K562 (cell line): ENCODE results near the gene SH3RF1. TPM values are rescaled to one million over a fixed set of nuclear protein-coding genes. Genes with fewer than 3 reads are reported as not detected.

ENCODE experiments used
- ATAC-seq: fragments of 200-7000 bp; cut with Tn5 transposase; 3 replicates; pipeline ENCODE4 v1.9.1; 2020; ENCODE audit warnings: moderate library complexity
- BruUV-seq: library from RNA; stranded (reverse); fragments of 400-500 nt; replicated peaks from 2 replicates; lab custom pipeline; 2021; lab: Mats Ljungman, UMichigan
- CTCF ChIA-PET: fragments of 300-600 bp; formaldehyde crosslinking; extraction: SDS; loops from one replicate; lab custom pipeline; 2021; ENCODE audit warnings: low intra/inter-chr PET ratio; lab: Yijun Ruan, JAX
- POLR2A ChIA-PET: fragments of 300-600, 350-650 bp; sonication (Branson Sonifier 250); formaldehyde crosslinking; extraction: SDS; loops from one replicate; lab custom pipeline; 2021; ENCODE audit warnings: antibody characterized with exemption, inconsistent platforms; lab: Yijun Ruan, JAX
- DNase-seq, 4 experiments: peaks; one replicate each; pipeline versions ENCODE4 v3.0.0 to v3.0.0-alpha.2; 2011 to 2018; ENCODE audit warnings: low spot score in 3 of 4, mixed read lengths in 3 of 4; ENCODE audit errors: extremely low read depth in 1 of 4
- FAIRE-seq: peaks from 2 replicates; lab custom pipeline; 2011; peaks lifted over from hg19 to GRCh38; lab: Jason Lieb, UNC
- H2AFZ ChIP-seq: 2 replicates; pipeline ENCODE4 v1.6.0; 2011; ENCODE audit warnings: low read depth, low read length, control low read depth, inconsistent platforms
- H3K27ac ChIP-seq: fragments of 200-600 bp; 3 replicates; pipeline ENCODE4 v1.8.0; 2011; ENCODE audit warnings: low read depth, mild to moderate bottlenecking, control low read depth, inconsistent platforms, low read length, moderate library complexity, mixed read lengths; ENCODE audit errors: extremely low read depth
- H3K27me3 ChIP-seq, 2 experiments: fragments of 300-600 bp in 1 of 2; 2 replicates in 1 of 2; 3 replicates in 1 of 2; pipeline versions ENCODE4 v1.6.0 to v1.8.0; 2011; ENCODE audit warnings: inconsistent platforms in 2 of 2, low read length in 2 of 2, mild to moderate bottlenecking in 1 of 2, mixed read lengths in 1 of 2, moderate library complexity in 1 of 2; ENCODE audit not compliant: control insufficient read depth in 2 of 2, insufficient read depth in 2 of 2
- H3K36me3 ChIP-seq: fragments of 300-600 bp; 3 replicates; pipeline ENCODE4 v1.8.0; 2011; ENCODE audit warnings: mild to moderate bottlenecking, low read length, inconsistent platforms; ENCODE audit not compliant: control insufficient read depth, insufficient read depth
- H3K4me1 ChIP-seq, 2 experiments: fragments of 200-600 bp in 1 of 2; replicated peaks in 1 of 2; 2 replicates in 1 of 2; 3 replicates in 1 of 2; pipeline versions ENCODE4 v1.5.1 to v1.8.0; 2011; ENCODE audit warnings: inconsistent platforms in 2 of 2, low read length in 2 of 2, mild to moderate bottlenecking in 1 of 2, mixed read lengths in 1 of 2, moderate library complexity in 1 of 2; ENCODE audit not compliant: control insufficient read depth in 2 of 2, insufficient read depth in 2 of 2
- H3K4me2 ChIP-seq: 2 replicates; pipeline ENCODE4 v1.6.1; 2011; ENCODE audit warnings: low read length, control low read depth, inconsistent platforms, mixed read lengths; ENCODE audit not compliant: insufficient read depth
- H3K4me3 ChIP-seq: fragments of 200-600 bp; sonication (generic), shearing (Covaris generic); 2 replicates; pipeline ENCODE4 v1.5.1; 2016; ENCODE audit warnings: control low read depth, inconsistent platforms
- H3K79me2 ChIP-seq: fragments of 200-600 bp; 3 replicates; pipeline ENCODE4 v1.8.0; 2011; ENCODE audit warnings: low read length, inconsistent platforms; ENCODE audit not compliant: control insufficient read depth, insufficient read depth
- H3K9ac ChIP-seq, 2 experiments: 2 replicates each; pipeline versions ENCODE4 v1.6.0 to v1.6.1; 2011; ENCODE audit warnings: low read depth in 2 of 2, low read length in 2 of 2, control low read depth in 1 of 2, inconsistent platforms in 1 of 2, mild to moderate bottlenecking in 1 of 2, mixed read lengths in 1 of 2; ENCODE audit not compliant: insufficient read depth in 1 of 2
- H3K9me1 ChIP-seq: one replicate; pipeline ENCODE4 v1.6.0; 2011; ENCODE audit warnings: inconsistent platforms, mild to moderate bottlenecking, low read length, moderate library complexity; ENCODE audit not compliant: control insufficient read depth, insufficient read depth
- H3K9me3 ChIP-seq: replicated peaks from 2 replicates; pipeline ENCODE4 v1.5.1; 2011; ENCODE audit warnings: low read depth, low read length, inconsistent platforms; ENCODE audit not compliant: control insufficient read depth, insufficient read depth
- H4K20me1 ChIP-seq: replicated peaks from 2 replicates; pipeline ENCODE4 v1.6.1; 2011; ENCODE audit warnings: low read length, inconsistent platforms, mixed read lengths; ENCODE audit not compliant: control insufficient read depth, insufficient read depth
- CEBPG ChIP-seq, 3 experiments: fragments of 200-800 bp in 1 of 3; sonication (Bioruptor generic) in 1 of 3; sonication (generic) in 1 of 3; formaldehyde crosslinking in 1 of 3; IDR thresholded peaks in 2 of 3; conservative IDR thresholded peaks in 1 of 3; 2 replicates each; pipeline versions ENCODE4 v1.6.1 to v1.8.0; 2016 to 2022; ENCODE audit warnings: missing compliant biosample characterization in 2 of 3, missing genetic modification characterization in 2 of 3, mild to moderate bottlenecking in 1 of 3, missing genetic modification reagents in 1 of 3
- TAF9B ChIP-seq: fragments of 450-650 bp; IDR thresholded peaks from 2 replicates; pipeline ENCODE4 v1.6.1; 2018; ENCODE audit warnings: mild to moderate bottlenecking; ENCODE audit not compliant: partially characterized antibody
- ZNF75A ChIP-seq: fragments of 450-650 bp; formaldehyde crosslinking; IDR thresholded peaks from 2 replicates; pipeline ENCODE4 v1.4.0; 2020; ENCODE audit warnings: mild to moderate bottlenecking
- WGBS: fragments of 100-300 bp; shearing (Covaris generic); methylation state at CpG from one replicate; pipeline ENCODE4 v1.1.6; 2016; ENCODE audit warnings: low coverage, mixed read lengths; ENCODE audit not compliant: insufficient coverage; ENCODE audit errors: missing lambda C conversion rate; 5-methylcytosine and 5-hydroxymethylcytosine counted together
- in situ Hi-C: fragments of 300-500 bp; cut with MboI; formaldehyde crosslinking; loops from 4 replicates; pipeline ENCODE4 v1.15.0; 2018; ENCODE audit warnings: inconsistent platforms, mixed read lengths
- intact Hi-C: fragments of 100-400 bp; cut with micrococcal nuclease; formaldehyde crosslinking; loops from 2 replicates; pipeline ENCODE4 v1.14.2; 2022
- polyA plus RNA-seq, 8 experiments: library from polyadenylated mRNA; depleted of rRNA in 4 of 8; stranded (reverse) in 5 of 8; unstranded in 3 of 8; fragments of >200 nt; fragmentation: Nextera tagmentation in 2 of 8; fragmentation: Illumina TruSeq in 1 of 8; extraction: Ambion mirVana in 2 of 8; extraction: Trizol in 1 of 8; gene quantifications; 2 replicates each; pipeline versions ENCODE4 v1.2.1 to v1.2.3, GENCODE V29; 2011 to 2014; ENCODE audit warnings: inconsistent platforms in 1 of 8, missing spikeins in 1 of 8
- total RNA-seq, 7 experiments: library from RNA; depleted of rRNA in 6 of 7; stranded (reverse); fragments of >200 nt in 6 of 7; fragmentation: Illumina TruSeq in 2 of 7; extraction: Trizol in 2 of 7; gene quantifications; 2 replicates each; pipeline versions ENCODE4 v1.2.1 to v1.2.3, GENCODE V29; 2011 to 2021; ENCODE audit warnings: low replicate concordance in 1 of 7
- TF ChIP-seq, protein P1 (sequence below): fragments of 250-450 bp; sonication (Bioruptor Pico); IDR thresholded peaks from 2 replicates; pipeline ENCODE4 v1.4.0; 2020; ENCODE audit warnings: borderline replicate concordance

SH3RF1 gene
- total and polyA plus RNA-seq, 9 of the 15 experiments (the other 6 are each of a cell fraction or from before 2014, with no cell fraction given), result 0.04 to 0.16 (median 0.11) TPM; not detected in 6

DNA sequence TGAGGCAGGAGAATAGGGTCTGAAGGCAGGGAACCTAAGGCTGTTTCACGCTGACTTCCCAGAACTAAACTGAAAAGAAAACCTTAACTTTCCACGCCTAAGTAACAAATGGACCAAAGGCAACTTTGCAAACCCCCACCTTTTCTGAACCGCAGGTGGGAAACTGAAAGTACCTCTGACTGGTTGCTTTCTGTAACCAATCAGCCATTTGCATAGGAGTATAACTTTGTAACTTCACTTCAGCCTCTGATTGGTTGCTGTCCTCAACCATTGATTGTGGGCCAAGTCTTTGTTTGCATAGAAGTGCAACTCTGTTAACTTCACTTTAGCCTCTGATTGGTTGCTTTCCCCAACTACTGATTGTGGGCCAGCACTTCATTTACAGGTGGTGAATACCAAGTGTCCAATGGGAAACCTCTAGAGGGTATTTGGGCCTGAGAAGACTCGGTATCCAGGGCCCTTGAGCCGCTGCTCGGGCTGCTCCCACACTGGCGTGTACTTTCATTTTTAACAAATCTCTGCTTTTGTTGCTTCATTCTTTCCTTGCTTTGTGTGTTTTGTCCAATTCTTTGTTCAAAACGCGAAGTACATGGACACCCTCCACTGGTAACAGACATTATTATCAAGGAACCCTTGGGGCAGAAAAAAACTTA is 139.1 kb downstream of the SH3RF1 start:
- no peaks in the 10 kb centered on the region for H3K36me3 ChIP-seq
- in situ Hi-C loops (no loop called here), intact Hi-C loops (no loop called here)
- 2% methylated on average over 9 of the region's 9 CpGs for WGBS
- ChIA-PET CTCF (no interaction called here), POLR2A (no interaction called here)
- H3K27ac ChIP-seq, result no peak overlapping the region
- H3K4me3 ChIP-seq, result no peak overlapping the region
- ATAC-seq (peak; percentile 42; the same call in 2 of the 3 replicates), FAIRE-seq (no peak), DNase-seq (no peak)
- TF ChIP-seq, protein P1, sequence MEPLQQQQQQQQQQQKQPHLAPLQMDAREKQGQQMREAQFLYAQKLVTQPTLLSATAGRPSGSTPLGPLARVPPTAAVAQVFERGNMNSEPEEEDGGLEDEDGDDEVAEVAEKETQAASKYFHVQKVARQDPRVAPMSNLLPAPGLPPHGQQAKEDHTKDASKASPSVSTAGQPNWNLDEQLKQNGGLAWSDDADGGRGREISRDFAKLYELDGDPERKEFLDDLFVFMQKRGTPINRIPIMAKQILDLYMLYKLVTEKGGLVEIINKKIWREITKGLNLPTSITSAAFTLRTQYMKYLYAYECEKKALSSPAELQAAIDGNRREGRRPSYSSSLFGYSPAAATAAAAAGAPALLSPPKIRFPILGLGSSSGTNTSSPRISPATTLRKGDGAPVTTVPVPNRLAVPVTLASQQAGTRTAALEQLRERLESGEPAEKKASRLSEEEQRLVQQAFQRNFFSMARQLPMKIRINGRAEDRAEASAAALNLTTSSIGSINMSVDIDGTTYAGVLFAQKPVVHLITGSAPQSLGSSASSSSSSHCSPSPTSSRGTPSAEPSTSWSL, result no peak
- TF ChIP-seq ZNF75A (CRISPR knock-in tag), result no peak
- TF ChIP-seq CEBPG (CRISPR knock-in tag; IDR thresholded peaks at IDR 0.05), result no peak
- TF ChIP-seq CEBPG (tag; conservative IDR thresholded peaks at IDR 0.05 in 1 of 2, IDR thresholded peaks at IDR 0.05 in 1 of 2), result no peak
- no peak for TF ChIP-seq TAF9B
- H3K9me3 ChIP-seq, result no peaks in the 10 kb centered on the region
- no peaks in the 10 kb centered on the region for H3K79me2 ChIP-seq
- H3K9ac ChIP-seq, result no peak overlapping the region
- BruUV-seq, result no TSS peak
- H3K9me1 ChIP-seq, result no peaks in the 10 kb centered on the region
- H3K4me1 ChIP-seq, result no peaks in the 10 kb centered on the region
- H4K20me1 ChIP-seq, result no peaks in the 10 kb centered on the region
- peak overlapping the region; percentile 26; the same call in 1 of the 2 replicates for H2AFZ ChIP-seq
- no peak overlapping the region for H3K4me2 ChIP-seq
- no peaks in the 10 kb centered on the region for H3K27me3 ChIP-seq
